Measurements from ENCODE around the gene APRT. TPM values are rescaled to one million over a fixed set of nuclear protein-coding genes. Genes with fewer than 3 reads are reported as not detected.
A peak's percentile ranks its signal among the peaks of the same experiment; 100 is the strongest.

The APRT gene
- total and polyA plus RNA-seq, 8 donors = 38.8 to 88.2 (median 68.4) TPM

DNA sequence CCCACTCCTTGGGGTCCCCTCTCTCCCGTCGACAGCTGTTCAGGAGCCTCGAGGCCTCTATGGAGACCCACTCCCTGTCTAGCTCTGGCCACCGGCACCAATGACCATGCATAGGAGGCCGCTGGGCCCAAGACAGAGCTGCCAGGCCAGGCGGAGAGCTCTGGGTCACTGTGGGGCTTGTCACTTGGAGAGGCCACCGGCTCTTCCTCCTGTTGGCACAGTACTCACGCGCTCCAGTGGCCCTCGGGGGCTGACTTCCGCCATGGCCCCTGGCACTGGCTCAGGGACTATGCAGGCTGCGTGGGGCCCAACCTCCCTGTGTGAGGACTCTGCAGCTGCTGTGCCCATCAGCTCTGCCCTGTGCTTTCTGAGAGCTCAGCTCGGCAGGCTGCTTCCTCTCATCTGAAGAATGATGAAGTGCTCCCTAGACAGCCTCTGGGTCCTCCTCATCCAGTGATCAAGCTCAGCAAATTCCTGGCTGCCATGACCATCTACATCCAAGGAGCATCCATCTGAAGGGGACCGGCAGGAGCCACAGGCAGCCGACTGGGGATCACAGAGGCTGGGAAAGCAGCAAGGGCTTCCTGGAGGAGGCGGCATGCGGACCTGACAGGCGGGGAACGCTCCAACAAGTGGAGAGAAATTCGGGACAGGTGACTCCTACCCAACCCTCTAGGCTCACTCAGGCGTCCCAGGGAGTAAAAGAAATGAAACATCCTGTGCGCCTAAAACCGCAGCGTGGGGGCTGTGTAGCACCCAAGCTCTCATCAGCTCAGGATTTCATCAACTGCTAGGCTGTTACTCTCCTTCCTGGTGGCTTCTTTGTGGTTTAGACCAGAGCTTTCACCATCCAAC, 28.2 kb upstream of the APRT start:
- intact Hi-C loops (cut with DNase I) = no loop called here
- Histone ChIP-seq H3K4me1 (no peaks in the 10 kb centered on the region), H3K9me3 (no peaks in the 10 kb centered on the region), H3K4me3 (no peak overlapping the region), H3K36me3 (no peaks in the 10 kb centered on the region), H3K27me3 (no peaks in the 10 kb centered on the region), H3K27ac (no peak overlapping the region)
- FAIRE-seq (no peak), DNase-seq (peak in 1 of 6 donors; percentile 54), ATAC-seq (no peak)
- TF ChIP-seq, protein P1, sequence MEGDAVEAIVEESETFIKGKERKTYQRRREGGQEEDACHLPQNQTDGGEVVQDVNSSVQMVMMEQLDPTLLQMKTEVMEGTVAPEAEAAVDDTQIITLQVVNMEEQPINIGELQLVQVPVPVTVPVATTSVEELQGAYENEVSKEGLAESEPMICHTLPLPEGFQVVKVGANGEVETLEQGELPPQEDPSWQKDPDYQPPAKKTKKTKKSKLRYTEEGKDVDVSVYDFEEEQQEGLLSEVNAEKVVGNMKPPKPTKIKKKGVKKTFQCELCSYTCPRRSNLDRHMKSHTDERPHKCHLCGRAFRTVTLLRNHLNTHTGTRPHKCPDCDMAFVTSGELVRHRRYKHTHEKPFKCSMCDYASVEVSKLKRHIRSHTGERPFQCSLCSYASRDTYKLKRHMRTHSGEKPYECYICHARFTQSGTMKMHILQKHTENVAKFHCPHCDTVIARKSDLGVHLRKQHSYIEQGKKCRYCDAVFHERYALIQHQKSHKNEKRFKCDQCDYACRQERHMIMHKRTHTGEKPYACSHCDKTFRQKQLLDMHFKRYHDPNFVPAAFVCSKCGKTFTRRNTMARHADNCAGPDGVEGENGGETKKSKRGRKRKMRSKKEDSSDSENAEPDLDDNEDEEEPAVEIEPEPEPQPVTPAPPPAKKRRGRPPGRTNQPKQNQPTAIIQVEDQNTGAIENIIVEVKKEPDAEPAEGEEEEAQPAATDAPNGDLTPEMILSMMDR (IDR thresholded peaks at IDR 0.05) = no peak
- WGBS, 2 donors = 92 to 98% methylated on average over 23 to 24 of the region's 24 CpGs

DNA sequence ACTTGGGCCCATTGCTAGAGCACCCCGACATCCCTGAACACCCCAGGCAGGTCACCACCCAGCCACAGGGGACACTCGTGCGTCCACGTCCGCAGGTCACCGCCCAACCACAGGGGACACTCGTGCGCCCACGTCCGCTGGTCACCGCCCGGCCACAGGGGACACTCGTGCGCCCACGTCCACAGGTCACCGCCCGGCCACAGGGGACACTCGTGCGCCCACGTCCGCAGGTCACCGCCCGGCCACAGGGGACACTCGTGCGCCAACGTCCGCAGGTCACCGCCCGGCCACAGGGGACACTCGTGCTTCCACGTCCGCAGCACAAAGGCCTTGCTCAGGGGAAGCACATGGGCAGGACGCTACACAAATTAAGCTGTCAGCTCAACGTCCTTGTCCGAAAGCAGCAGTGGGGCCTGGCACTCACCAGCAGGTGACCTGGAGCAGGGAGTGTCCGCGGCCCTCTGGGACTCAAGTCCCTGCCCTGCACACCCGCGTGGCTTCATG, 27.4 kb upstream of the APRT start:
- FAIRE-seq (no peak), ATAC-seq (no peak), DNase-seq (peak in 1 of 6 donors; percentile 64)
- no peaks in the 10 kb centered on the region for H3K36me3 ChIP-seq
- no peak overlapping the region for H3K27ac ChIP-seq
- H3K27me3 ChIP-seq = no peaks in the 10 kb centered on the region
- H3K4me1 ChIP-seq = no peaks in the 10 kb centered on the region
- intact Hi-C loops (cut with DNase I) = no loop called here
- H3K4me3 ChIP-seq = no peak overlapping the region
- H3K9me3 ChIP-seq = no peaks in the 10 kb centered on the region
- TF ChIP-seq, protein P1 (IDR thresholded peaks at IDR 0.05) = no peak
- WGBS, 2 donors = 94% methylated on average over 39 of the region's 39 CpGs

DNA sequence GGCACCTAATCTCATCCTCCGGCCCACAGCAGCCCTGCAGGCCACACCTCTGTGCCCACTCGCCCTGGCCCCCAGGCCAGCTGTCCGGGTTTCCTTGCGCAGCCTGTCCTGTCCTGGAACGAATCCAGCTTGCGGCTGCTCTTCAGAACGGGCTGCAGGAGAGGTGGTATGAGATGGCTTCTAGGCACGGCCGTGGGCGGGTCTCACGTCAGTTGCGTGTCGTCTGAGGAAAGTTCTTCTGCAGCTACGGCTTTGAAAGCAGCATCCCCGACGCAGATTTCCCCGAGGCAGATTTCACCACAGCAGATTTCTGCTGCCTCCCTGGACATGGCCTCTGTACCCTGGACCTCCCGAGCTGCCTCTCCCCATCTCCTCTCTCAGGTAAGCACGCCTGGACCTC, 26.8 kb upstream of the APRT start:
- Histone ChIP-seq H3K9me3 (no peaks in the 10 kb centered on the region), H3K4me3 (no peak overlapping the region), H3K36me3 (no peaks in the 10 kb centered on the region), H3K27me3 (no peaks in the 10 kb centered on the region), H3K4me1 (no peaks in the 10 kb centered on the region), H3K27ac (no peak overlapping the region)
- DNase-seq (peak in 2 of 6 donors; percentile 21 to 64), FAIRE-seq (no peak), ATAC-seq (no peak)
- 87 to 92% methylated on average over 19 of the region's 19 CpGs for WGBS, 2 donors
- intact Hi-C loops (cut with DNase I) = no loop called here
- TF ChIP-seq, protein P1 (IDR thresholded peaks at IDR 0.05) = no peak

DNA sequence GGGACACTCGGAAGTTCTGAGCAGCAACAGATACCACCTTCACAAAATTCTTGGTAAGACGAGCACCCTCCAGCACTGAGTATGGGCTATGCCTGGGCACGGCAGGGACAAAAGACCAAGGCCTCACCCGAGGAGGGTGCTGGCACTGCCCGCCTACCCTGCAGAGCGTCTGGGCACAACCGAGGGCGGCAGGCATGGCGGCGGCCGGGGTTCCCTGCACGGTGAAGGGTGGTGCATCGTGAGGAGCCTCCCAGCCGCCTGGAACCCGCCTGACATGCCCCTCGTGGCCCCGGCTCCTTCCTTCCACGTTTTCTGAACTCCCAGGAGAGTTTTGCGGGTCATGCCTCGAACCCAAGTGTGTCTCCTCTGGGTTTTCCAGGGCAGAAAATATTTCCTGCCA, 26.1 kb upstream of the APRT start:
- H3K9me3 ChIP-seq = no peaks in the 10 kb centered on the region
- no peak overlapping the region for H3K27ac ChIP-seq
- 86 to 92% methylated on average over 20 of the region's 20 CpGs for WGBS, 2 donors
- peak in 1 of 6 donors; percentile 52 for DNase-seq
- no peak overlapping the region for H3K4me3 ChIP-seq
- H3K27me3 ChIP-seq = no peaks in the 10 kb centered on the region
- TF ChIP-seq, protein P1 (IDR thresholded peaks at IDR 0.05) = no peak
- intact Hi-C loops (cut with DNase I) = no loop called here
- H3K4me1 ChIP-seq = no peaks in the 10 kb centered on the region
- H3K36me3 ChIP-seq = no peaks in the 10 kb centered on the region
- no peak for FAIRE-seq
- ATAC-seq = no peak

DNA sequence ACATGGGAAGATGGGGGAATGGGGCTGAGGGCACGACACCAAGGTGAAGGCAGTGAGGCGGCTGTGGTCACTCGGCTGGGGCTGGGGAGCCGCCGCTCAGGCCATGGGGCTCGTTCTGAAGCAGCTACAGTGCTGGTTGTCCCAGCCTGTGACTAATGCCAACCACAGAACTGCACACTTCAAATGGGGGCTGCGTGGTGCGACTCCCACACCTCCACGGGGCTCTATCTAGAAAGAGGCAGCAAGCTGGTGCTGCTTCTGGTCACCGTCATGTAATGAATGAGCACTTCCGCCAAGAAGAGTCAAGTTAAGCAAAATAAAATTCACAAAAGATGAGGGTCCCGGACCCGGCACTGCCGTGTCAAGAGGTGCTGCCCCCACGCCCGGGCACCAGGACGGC, 25.1 kb upstream of the APRT start:
- DNase-seq (no peak), ATAC-seq (no peak), FAIRE-seq (no peak)
- Histone ChIP-seq H3K36me3 (no peaks in the 10 kb centered on the region), H3K4me3 (no peak overlapping the region), H3K27ac (no peak overlapping the region), H3K4me1 (no peaks in the 10 kb centered on the region), H3K27me3 (no peaks in the 10 kb centered on the region), H3K9me3 (no peaks in the 10 kb centered on the region)
- intact Hi-C loops (cut with DNase I) = no loop called here
- TF ChIP-seq, protein P1 (IDR thresholded peaks at IDR 0.05) = no peak
- WGBS, 2 donors = 90 to 93% methylated on average over 17 of the region's 17 CpGs
